Right lobe of liver (tissue), 6 donors: Measurements from ENCODE around the gene C10orf71. TPM values are rescaled to one million over a fixed set of nuclear protein-coding genes. Genes with fewer than 3 reads are reported as not detected.

Experiments
- ATAC-seq, 4 donors: fragments of 200-7000 bp; cut with Tn5 transposase; one replicate each; pipeline ENCODE4 v1.9.1; 2020; ENCODE audit warnings: mild to moderate bottlenecking in 4 of 4, moderate library complexity in 4 of 4
- DNase-seq, 3 donors: peaks; one replicate each; pipeline ENCODE4 v3.0.0-alpha.2; 2020
- H3K27ac ChIP-seq, 3 donors: fragments of 200-600 bp; one replicate each; pipeline ENCODE4 v1.8.0; 2022
- H3K27me3 ChIP-seq, 2 donors: fragments of 200-600 bp; one replicate each; pipeline ENCODE4 v1.8.0; 2022
- H3K36me3 ChIP-seq, 4 donors: fragments of 200-600 bp; sonication (generic) in 1 of 4; one replicate each; pipeline versions ENCODE4 v1.5.1 to v1.8.0; 2017 to 2022; ENCODE audit warnings: control low read depth in 1 of 4
- H3K4me1 ChIP-seq, 4 donors: fragments of 200-600 bp; sonication (generic) in 1 of 4; one replicate each; pipeline versions ENCODE4 v1.5.1 to v1.8.0; 2017 to 2022; ENCODE audit warnings: control low read depth in 1 of 4
- H3K4me3 ChIP-seq, 3 donors: fragments of 200-600 bp; one replicate each; pipeline ENCODE4 v1.8.0; 2022
- H3K9me3 ChIP-seq, 4 donors: fragments of 200-600 bp; sonication (generic) in 1 of 4; one replicate each; pipeline versions ENCODE4 v1.5.1 to v1.8.0; 2017 to 2022; ENCODE audit warnings: control low read depth in 1 of 4
- POLR2A ChIP-seq: fragments of 450-650 bp; IDR thresholded peaks from one replicate; pipeline ENCODE4 v1.6.1; 2017; ENCODE audit warnings: antibody characterized with exemption, mild to moderate bottlenecking
- WGBS: methylation state at CpG from one replicate; pipeline ENCODE4 v1.1.6; 2018; ENCODE audit warnings: low coverage, low lambda C conversion rate; ENCODE audit not compliant: insufficient coverage; ENCODE audit errors: missing lambda C conversion rate; 5-methylcytosine and 5-hydroxymethylcytosine counted together
- intact Hi-C, 2 donors: fragments of 100-400 bp; cut with DNase I; formaldehyde crosslinking; loops; one replicate each; pipeline versions ENCODE4 v1.11.2 to v1.14.1; 2022
- total RNA-seq, 6 experiments: library from RNA; depleted of rRNA in 2 of 6; stranded (reverse); fragments of >200 nt in 2 of 6; fragmentation: NEBNext Ultra II Directional in 3 of 6; extraction: Animal tissue kit (Norgen Biotek cat#: 25700) in 3 of 6; gene quantifications; one replicate each; pipeline versions ENCODE4 v1.1.0 to v1.2.4, GENCODE V29; 2016 to 2023
- TF ChIP-seq, protein P1 (sequence below), 4 donors: fragments of 200-600 bp in 3 of 4; fragments of 450-650 bp in 1 of 4; IDR thresholded peaks; one replicate each; pipeline versions ENCODE4 v1.5.1 to v1.8.0; 2016 to 2022; ENCODE audit warnings: antibody characterized with exemption in 4 of 4, mild to moderate bottlenecking in 2 of 4
- donor health status: DM: no; HTN: yes; CAD: no.
- donor health status: DM: no; HTN: no; CAD: no.
- donor health status: DM: no; HTN: no; CAD: no.
- donor health status: DM: no; HTN: yes; CAD: no.
- donor health status: DM: no; HTN: yes; CAD: no.

The C10orf71 gene
- total RNA-seq, 6 experiments from 2014 or later: 0.04 to 0.12 TPM; not detected in 4

DNA sequence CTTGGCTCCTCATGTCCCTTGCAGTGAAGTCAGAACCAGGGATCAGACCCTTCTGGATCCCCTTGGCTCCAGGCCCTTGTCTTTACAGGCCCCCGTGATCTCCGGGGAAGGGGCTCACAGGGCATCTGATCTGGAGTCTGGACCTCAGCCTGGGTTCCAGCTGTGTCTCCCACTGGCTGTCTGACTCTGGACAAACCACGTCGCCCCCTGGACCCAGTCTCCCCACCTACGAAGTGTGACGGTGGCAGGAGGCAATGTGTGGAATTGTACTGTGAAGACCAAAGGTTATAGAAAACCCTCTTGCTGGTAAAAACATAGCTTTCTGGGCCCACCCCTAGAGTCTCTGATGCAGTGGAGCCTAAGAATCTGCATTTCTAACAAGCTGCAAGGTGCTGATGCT is 15.5 kb upstream of the C10orf71 start:
- no peak for ATAC-seq
- Histone ChIP-seq H3K36me3 (no peaks in the 10 kb centered on the region), H3K4me3 (no peak overlapping the region), H3K27me3 (no peaks in the 10 kb centered on the region), H3K9me3 (no peaks in the 10 kb centered on the region), H3K27ac (no peak overlapping the region), H3K4me1 (no peaks in the 10 kb centered on the region)
- peak in 1 of 3 donors; percentile 28 for DNase-seq
- WGBS: 60% methylated on average over 1 of the region's 6 CpGs
- intact Hi-C loops: no loop called here
- TF ChIP-seq, protein P1, sequence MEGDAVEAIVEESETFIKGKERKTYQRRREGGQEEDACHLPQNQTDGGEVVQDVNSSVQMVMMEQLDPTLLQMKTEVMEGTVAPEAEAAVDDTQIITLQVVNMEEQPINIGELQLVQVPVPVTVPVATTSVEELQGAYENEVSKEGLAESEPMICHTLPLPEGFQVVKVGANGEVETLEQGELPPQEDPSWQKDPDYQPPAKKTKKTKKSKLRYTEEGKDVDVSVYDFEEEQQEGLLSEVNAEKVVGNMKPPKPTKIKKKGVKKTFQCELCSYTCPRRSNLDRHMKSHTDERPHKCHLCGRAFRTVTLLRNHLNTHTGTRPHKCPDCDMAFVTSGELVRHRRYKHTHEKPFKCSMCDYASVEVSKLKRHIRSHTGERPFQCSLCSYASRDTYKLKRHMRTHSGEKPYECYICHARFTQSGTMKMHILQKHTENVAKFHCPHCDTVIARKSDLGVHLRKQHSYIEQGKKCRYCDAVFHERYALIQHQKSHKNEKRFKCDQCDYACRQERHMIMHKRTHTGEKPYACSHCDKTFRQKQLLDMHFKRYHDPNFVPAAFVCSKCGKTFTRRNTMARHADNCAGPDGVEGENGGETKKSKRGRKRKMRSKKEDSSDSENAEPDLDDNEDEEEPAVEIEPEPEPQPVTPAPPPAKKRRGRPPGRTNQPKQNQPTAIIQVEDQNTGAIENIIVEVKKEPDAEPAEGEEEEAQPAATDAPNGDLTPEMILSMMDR (IDR thresholded peaks at IDR 0.05): no peak
- no peak for TF ChIP-seq POLR2A

DNA sequence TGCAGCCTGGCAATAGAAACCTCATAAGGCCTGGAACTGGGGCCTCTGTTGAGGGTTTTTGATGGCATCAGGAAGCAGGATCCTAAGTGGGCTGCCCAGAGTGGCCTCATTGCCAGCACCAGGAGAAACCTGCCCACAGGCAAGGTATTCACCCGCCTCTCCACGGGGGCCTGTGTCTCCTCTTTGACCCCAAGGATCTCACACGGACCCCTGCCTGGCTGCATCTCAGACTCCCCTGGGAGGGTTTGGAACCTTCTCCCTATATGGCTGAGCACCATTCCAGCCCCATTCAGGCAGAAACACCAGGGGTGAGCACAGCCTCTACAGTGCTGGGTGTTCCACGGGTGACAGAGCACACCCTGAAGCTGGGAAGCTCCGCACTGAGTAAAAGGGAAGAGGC is 14.6 kb upstream of the C10orf71 start:
- DNase-seq: peak in 1 of 3 donors; percentile 37
- intact Hi-C loops: no loop called here
- no peaks in the 10 kb centered on the region for H3K36me3 ChIP-seq
- H3K4me1 ChIP-seq: no peaks in the 10 kb centered on the region
- whole genome bisulfite sequencing: no CpG with 5 or more reads among the region's 5 CpGs
- H3K27me3 ChIP-seq: no peaks in the 10 kb centered on the region
- H3K4me3 ChIP-seq: no peak overlapping the region
- ATAC-seq: no peak
- no peak overlapping the region for H3K27ac ChIP-seq
- no peaks in the 10 kb centered on the region for H3K9me3 ChIP-seq
- TF ChIP-seq POLR2A: no peak
- TF ChIP-seq, protein P1 (IDR thresholded peaks at IDR 0.05): no peak

DNA sequence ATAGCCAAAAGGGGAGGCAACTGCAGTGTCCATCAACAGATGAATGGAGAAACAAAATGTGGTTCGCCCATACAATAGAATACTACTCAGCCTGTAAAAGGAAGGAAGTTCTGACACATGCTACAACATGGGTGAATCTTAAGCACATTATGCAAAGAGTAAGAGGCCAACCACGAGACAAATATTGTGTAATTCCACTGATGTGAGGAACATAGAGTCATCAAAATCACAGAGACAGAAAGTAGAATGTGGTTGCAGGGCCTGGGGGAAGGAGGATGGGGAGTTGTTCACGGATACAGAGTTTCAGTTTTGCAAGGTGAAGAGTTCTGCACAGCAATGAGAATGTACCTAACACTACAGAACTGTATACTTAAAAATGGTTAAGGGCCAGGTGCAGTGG is 13.7 kb upstream of the C10orf71 start:
- 39% methylated on average over 3 of the region's 3 CpGs for WGBS
- ATAC-seq (peak; percentile 42 to 68 (median 59)), DNase-seq (peak in 1 of 3 donors; percentile 36)
- Histone ChIP-seq H3K9me3 (no peaks in the 10 kb centered on the region), H3K36me3 (no peaks in the 10 kb centered on the region), H3K4me3 (no peak overlapping the region), H3K4me1 (no peaks in the 10 kb centered on the region), H3K27ac (no peak overlapping the region), H3K27me3 (no peaks in the 10 kb centered on the region)
- intact Hi-C loops: no loop called here
- TF ChIP-seq, protein P1 (IDR thresholded peaks at IDR 0.05): no peak
- no peak for TF ChIP-seq POLR2A

DNA sequence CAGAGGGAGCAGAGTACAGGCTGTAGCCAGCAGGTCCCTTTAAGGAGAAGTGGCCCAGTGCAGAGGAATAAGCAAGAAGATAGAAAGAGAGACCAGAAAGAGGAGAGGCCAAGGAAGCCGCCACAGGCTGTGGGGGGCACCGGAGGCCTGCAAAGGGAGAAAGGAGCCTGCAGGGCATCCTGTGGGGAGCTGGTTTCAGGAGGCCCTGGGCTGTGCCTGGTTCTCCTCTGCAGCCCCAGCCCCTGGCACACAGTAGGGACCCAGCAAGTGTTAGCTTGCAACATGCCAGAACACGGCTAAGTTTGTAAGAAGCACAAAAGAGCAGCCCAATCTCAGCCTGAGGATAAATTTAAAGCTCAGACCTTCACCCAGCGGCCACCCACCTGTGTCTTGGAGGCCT is 12.3 kb upstream of the C10orf71 start:
- intact Hi-C loops: no loop called here
- no peaks in the 10 kb centered on the region for H3K36me3 ChIP-seq
- WGBS: 48% methylated on average over 3 of the region's 4 CpGs
- no peaks in the 10 kb centered on the region for H3K9me3 ChIP-seq
- no peaks in the 10 kb centered on the region for H3K27me3 ChIP-seq
- no peaks in the 10 kb centered on the region for H3K4me1 ChIP-seq
- H3K4me3 ChIP-seq: no peak overlapping the region
- TF ChIP-seq, protein P1 (IDR thresholded peaks at IDR 0.05): no peak
- no peak for TF ChIP-seq POLR2A
- ATAC-seq: no peak
- H3K27ac ChIP-seq: no peak overlapping the region
- DNase-seq: peak in 1 of 3 donors; percentile 34
